T-helper 2 cell treated with Interferon-gamma antibody and Interleukin-4, amounts not matched to agents 5 μg/mL and 100 μg/mL, for 36 hours (primary cell): ENCODE data around the gene SRPK2.
"Not testable (repeated sequence)": the region's sequence is repeated elsewhere in the genome, so short reads cannot be mapped to it uniquely, and the experiment has no call there.

Experiments
- DNase-seq: peaks from one replicate; pipeline ENCODE4 v3.0.0; 2021; ENCODE audit warnings: low spot score
- H3K27ac Mint-ChIP-seq: one replicate; pipeline ENCODE4 v1.8.0; 2021; ENCODE audit warnings: mild to moderate bottlenecking, mixed read lengths
- H3K27me3 Mint-ChIP-seq: one replicate; pipeline ENCODE4 v1.8.0; 2021; ENCODE audit warnings: low read depth, mixed read lengths
- H3K36me3 Mint-ChIP-seq: one replicate; pipeline ENCODE4 v1.8.0; 2021; ENCODE audit warnings: low read depth, mixed read lengths
- H3K4me1 Mint-ChIP-seq: one replicate; pipeline ENCODE4 v1.8.0; 2021; ENCODE audit warnings: low read depth, mixed read lengths
- H3K4me3 Mint-ChIP-seq: one replicate; pipeline ENCODE4 v1.8.0; 2022; ENCODE audit warnings: mild to moderate bottlenecking, moderate library complexity, mixed read lengths
- H3K9me3 Mint-ChIP-seq: one replicate; pipeline ENCODE4 v1.8.0; 2021; ENCODE audit warnings: mixed read lengths

Gene SRPK2

GRCh38 chr7:105245398-105246114 lies 143.2 kb downstream of the SRPK2 start:
- Mint-ChIP-seq H3K4me3 (no peak overlapping the region), H3K27ac (no peak overlapping the region), H3K36me3 (no peaks in the 10 kb centered on the region), H3K4me1 (peaks cover 6% of the 10 kb centered on the region), H3K9me3 (no peaks in the 10 kb centered on the region), H3K27me3 (no peaks in the 10 kb centered on the region)
- no peak for DNase-seq

GRCh38 chr7:105244594-105244993 lies 144.1 kb downstream of the SRPK2 start:
- Mint-ChIP-seq H3K4me1 (peaks cover 6% of the 10 kb centered on the region), H3K27ac (no peak overlapping the region)

GRCh38 chr7:105241198-105241597 lies 147.5 kb downstream of the SRPK2 start:
- no peak for DNase-seq
- H3K9me3 Mint-ChIP-seq, result no peaks in the 10 kb centered on the region
- H3K27ac Mint-ChIP-seq, result no peak overlapping the region
- no peaks in the 10 kb centered on the region for H3K27me3 Mint-ChIP-seq
- H3K4me3 Mint-ChIP-seq, result no peak overlapping the region
- peaks cover 9% of the 10 kb centered on the region for H3K4me1 Mint-ChIP-seq
- H3K36me3 Mint-ChIP-seq, result no peaks in the 10 kb centered on the region

More at GRCh38 chr7:105244594-105244993, 144.1 kb downstream of the SRPK2 start:
- no peak for DNase-seq
- no peaks in the 10 kb centered on the region for H3K27me3 Mint-ChIP-seq
- H3K36me3 Mint-ChIP-seq, result no peaks in the 10 kb centered on the region
- H3K9me3 Mint-ChIP-seq, result no peaks in the 10 kb centered on the region
- H3K4me3 Mint-ChIP-seq, result no peak overlapping the region

- H3K9me3 Mint-ChIP-seq, result no peaks in the 10 kb centered on the region
- H3K27me3 Mint-ChIP-seq, result no peaks in the 10 kb centered on the region
- H3K4me3 Mint-ChIP-seq, result no peak overlapping the region
- H3K4me1 Mint-ChIP-seq, result peaks cover 14% of the 10 kb centered on the region
- DNase-seq, result no peak
- no peaks in the 10 kb centered on the region for H3K36me3 Mint-ChIP-seq
- no peak overlapping the region for H3K27ac Mint-ChIP-seq
Measured at GRCh38 chr7:105238198-105238765, 150.4 kb downstream of the SRPK2 start.

- no peak for DNase-seq
- no peaks in the 10 kb centered on the region for H3K27me3 Mint-ChIP-seq
- no peak overlapping the region for H3K4me3 Mint-ChIP-seq
- peaks cover 3% of the 10 kb centered on the region for H3K36me3 Mint-ChIP-seq
- no peaks in the 10 kb centered on the region for H3K9me3 Mint-ChIP-seq
- peaks cover 8% of the 10 kb centered on the region for H3K4me1 Mint-ChIP-seq
- no peak overlapping the region for H3K27ac Mint-ChIP-seq
Measured at GRCh38 chr7:105234886-105235285, 153.8 kb downstream of the SRPK2 start.

GRCh38 chr7:105232829-105233291 lies 155.9 kb downstream of the SRPK2 start:
- H3K27me3 Mint-ChIP-seq, H3K4me3 Mint-ChIP-seq, H3K27ac Mint-ChIP-seq, H3K9me3 Mint-ChIP-seq, H3K36me3 Mint-ChIP-seq, H3K4me1 Mint-ChIP-seq, DNase-seq: not testable (repeated sequence)

- Mint-ChIP-seq H3K4me3 (no peak overlapping the region), H3K9me3 (peaks cover 5% of the 10 kb centered on the region), H3K27me3 (no peaks in the 10 kb centered on the region), H3K36me3 (peaks cover 5% of the 10 kb centered on the region), H3K27ac (no peak overlapping the region), H3K4me1 (no peaks in the 10 kb centered on the region)
- DNase-seq, result no peak
Measured at GRCh38 chr7:105230486-105230885, 158.2 kb downstream of the SRPK2 start.

GRCh38 chr7:105229641-105230040 lies 159.1 kb downstream of the SRPK2 start:
- Mint-ChIP-seq H3K4me1 (peaks cover 8% of the 10 kb centered on the region), H3K27ac (no peak overlapping the region)

DNA sequence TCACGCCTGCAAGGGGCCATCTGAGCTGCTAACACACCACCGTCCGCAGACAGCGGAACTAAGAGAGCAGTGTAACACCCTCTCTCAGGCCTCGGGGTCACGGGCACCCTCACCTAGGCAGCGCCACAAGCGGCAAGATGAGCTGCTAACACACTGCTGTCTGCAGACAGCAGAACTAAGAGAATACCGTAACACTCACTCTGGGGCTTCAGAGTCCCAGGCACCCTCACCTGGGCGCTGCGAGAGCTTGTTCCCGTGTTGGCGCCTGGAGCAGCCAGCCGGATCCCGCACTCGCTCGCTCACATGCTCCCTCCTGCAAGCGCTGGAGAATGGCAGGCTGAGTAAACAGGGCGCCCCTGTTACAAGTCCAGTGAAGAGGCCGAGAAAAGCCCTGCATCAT lies 160.2 kb downstream of the SRPK2 start:
- no peak for DNase-seq
- Mint-ChIP-seq H3K27ac (no peak overlapping the region), H3K4me3 (no peak overlapping the region), H3K9me3 (peaks cover 5% of the 10 kb centered on the region), H3K36me3 (peaks cover 9% of the 10 kb centered on the region), H3K4me1 (peaks cover 10% of the 10 kb centered on the region), H3K27me3 (no peaks in the 10 kb centered on the region)

More at GRCh38 chr7:105229641-105230040, 159.1 kb downstream of the SRPK2 start:
- no peak for DNase-seq
- no peaks in the 10 kb centered on the region for H3K27me3 Mint-ChIP-seq
- peaks cover 9% of the 10 kb centered on the region for H3K36me3 Mint-ChIP-seq
- no peak overlapping the region for H3K4me3 Mint-ChIP-seq
- peaks cover 5% of the 10 kb centered on the region for H3K9me3 Mint-ChIP-seq

GRCh38 chr7:105227391-105227790 lies 161.3 kb downstream of the SRPK2 start:
- Mint-ChIP-seq H3K9me3 (peaks cover 5% of the 10 kb centered on the region), H3K4me1 (peaks cover 13% of the 10 kb centered on the region), H3K4me3 (no peak overlapping the region), H3K36me3 (peaks cover 9% of the 10 kb centered on the region), H3K27ac (no peak overlapping the region), H3K27me3 (no peaks in the 10 kb centered on the region)
- DNase-seq, result no peak

DNA sequence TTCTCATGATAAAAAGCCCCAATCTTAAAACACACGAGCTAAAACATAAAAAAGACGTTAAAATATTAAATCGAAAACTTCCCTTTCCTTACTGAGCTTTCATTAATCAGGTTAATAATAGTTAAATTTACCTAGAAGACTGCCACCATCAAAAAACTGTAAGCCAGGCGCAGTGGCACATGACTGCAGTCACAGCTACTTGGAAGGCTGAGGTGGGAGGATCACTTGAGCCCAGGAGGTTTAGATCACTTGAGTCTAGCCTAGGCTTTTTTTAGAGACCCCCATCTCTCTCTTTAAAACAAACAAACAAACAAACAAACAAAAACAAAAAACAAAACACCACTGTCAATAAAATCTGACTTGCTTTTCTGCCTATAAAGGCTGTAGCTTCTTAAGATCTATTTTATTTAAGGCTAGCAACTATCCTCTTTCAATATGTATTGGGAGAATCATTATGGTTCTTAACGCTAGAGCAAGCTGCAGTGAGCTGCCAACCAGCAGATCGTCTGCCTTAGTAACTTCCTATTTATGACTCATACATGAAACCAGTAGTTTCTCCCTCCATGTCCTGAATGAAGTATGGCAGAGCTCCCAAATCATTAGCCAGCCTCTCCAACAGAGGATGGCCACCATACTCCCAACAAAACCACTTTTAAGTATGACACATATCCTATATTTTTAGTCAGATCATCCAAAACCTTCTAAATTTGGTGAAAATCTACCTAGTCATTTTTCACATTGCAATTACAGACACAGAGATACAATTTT lies 163.7 kb downstream of the SRPK2 start:
- Mint-ChIP-seq H3K4me1 (peaks cover 13% of the 10 kb centered on the region), H3K4me3 (peak overlapping the region; percentile 30), H3K9me3 (peaks cover 5% of the 10 kb centered on the region), H3K27me3 (no peaks in the 10 kb centered on the region), H3K36me3 (peaks cover 7% of the 10 kb centered on the region), H3K27ac (no peak overlapping the region)
- no peak for DNase-seq

GRCh38 chr7:105222953-105223352 lies 165.8 kb downstream of the SRPK2 start:
- Mint-ChIP-seq H3K36me3 (peaks cover 7% of the 10 kb centered on the region), H3K4me1 (peaks cover 13% of the 10 kb centered on the region), H3K27ac (no peak overlapping the region), H3K9me3 (peaks cover 5% of the 10 kb centered on the region), H3K4me3 (no peak overlapping the region), H3K27me3 (no peaks in the 10 kb centered on the region)
- DNase-seq, result no peak

- Mint-ChIP-seq H3K36me3 (peaks cover 6% of the 10 kb centered on the region), H3K27me3 (no peaks in the 10 kb centered on the region), H3K9me3 (no peaks in the 10 kb centered on the region), H3K4me3 (no peak overlapping the region), H3K27ac (no peak overlapping the region), H3K4me1 (peaks cover 8% of the 10 kb centered on the region)
- no peak for DNase-seq
Measured at GRCh38 chr7:105219771-105220160, 169.0 kb downstream of the SRPK2 start.
